Measurements from ENCODE around the gene ACSBG1.

Gene ACSBG1

GRCh38 chr15:78229431-78230406 lies 4.6 kb downstream of the ACSBG1 start:
- peaks cover 6% of the 10 kb centered on the region for H3K9me3 Mint-ChIP-seq
- peaks cover 12% of the 10 kb centered on the region for H3K27me3 Mint-ChIP-seq (ENCODE audit: low read depth, poor library complexity)
- H3K27ac Mint-ChIP-seq: no peak overlapping the region
- no peak overlapping the region for H3K4me3 Mint-ChIP-seq
- DNase-seq: no peak
- H3K36me3 Mint-ChIP-seq (ENCODE audit: low read depth): no peaks in the 10 kb centered on the region
- no peak for TF ChIP-seq CTCF (IDR thresholded peaks at IDR 0.05)
- peaks cover 4% of the 10 kb centered on the region for H3K4me1 Mint-ChIP-seq

- H3K4me1 Mint-ChIP-seq: no peaks in the 10 kb centered on the region
- H3K27ac Mint-ChIP-seq: no peak overlapping the region
- H3K4me3 Mint-ChIP-seq: no peak overlapping the region
- peaks cover 9% of the 10 kb centered on the region for H3K27me3 Mint-ChIP-seq (ENCODE audit: low read depth, poor library complexity)
- DNase-seq: no peak
- no peak for TF ChIP-seq CTCF (IDR thresholded peaks at IDR 0.05)
- peaks cover 13% of the 10 kb centered on the region for H3K9me3 Mint-ChIP-seq
- no peaks in the 10 kb centered on the region for H3K36me3 Mint-ChIP-seq (ENCODE audit: low read depth)
These were observed 5.9 kb downstream of the ACSBG1 start for GRCh38 chr15:78228356-78228996.

DNA sequence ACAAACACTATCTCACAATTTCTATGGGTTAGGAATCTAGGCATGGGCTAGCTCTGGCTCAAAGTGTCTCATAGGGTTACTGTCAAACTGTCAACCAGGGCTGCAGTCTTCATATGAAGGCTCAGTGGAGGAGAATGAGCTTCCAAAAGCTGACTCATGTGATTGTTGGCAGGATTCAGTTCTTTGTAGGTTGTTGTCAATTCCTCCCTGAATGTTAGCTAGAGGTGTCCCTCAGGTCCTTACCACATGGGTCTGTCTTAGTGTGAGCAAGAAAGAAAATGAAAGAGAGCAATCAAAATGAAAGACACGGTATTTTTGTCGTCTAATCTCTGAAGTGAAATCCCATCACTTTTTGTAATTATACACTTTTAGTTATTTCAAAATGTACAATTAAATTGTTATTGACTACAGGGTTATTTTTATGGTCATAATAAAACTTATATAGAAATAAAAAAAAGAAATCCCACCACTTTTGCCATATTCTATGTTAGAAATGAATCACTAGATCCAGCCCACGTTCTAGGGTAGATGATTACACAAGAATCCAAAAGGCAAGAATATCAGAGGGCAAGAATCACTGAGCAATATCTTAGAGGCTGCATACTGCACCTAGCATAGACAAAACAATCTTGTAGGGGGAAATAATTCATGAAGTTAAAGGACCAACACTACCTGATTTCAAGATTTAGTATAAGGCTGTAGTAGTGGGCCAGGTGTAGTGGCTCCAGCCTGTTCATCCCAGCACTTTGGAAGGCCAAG lies 8.4 kb downstream of the ACSBG1 start:
- no peak for TF ChIP-seq CTCF (IDR thresholded peaks at IDR 0.05)
- H3K36me3 Mint-ChIP-seq (ENCODE audit: low read depth): no peaks in the 10 kb centered on the region
- no peak overlapping the region for H3K27ac Mint-ChIP-seq
- H3K9me3 Mint-ChIP-seq: peaks cover 13% of the 10 kb centered on the region
- no peak overlapping the region for H3K4me3 Mint-ChIP-seq
- no peak for DNase-seq
- peaks cover 12% of the 10 kb centered on the region for H3K4me1 Mint-ChIP-seq
- peaks cover 9% of the 10 kb centered on the region for H3K27me3 Mint-ChIP-seq (ENCODE audit: low read depth, poor library complexity)

DNA sequence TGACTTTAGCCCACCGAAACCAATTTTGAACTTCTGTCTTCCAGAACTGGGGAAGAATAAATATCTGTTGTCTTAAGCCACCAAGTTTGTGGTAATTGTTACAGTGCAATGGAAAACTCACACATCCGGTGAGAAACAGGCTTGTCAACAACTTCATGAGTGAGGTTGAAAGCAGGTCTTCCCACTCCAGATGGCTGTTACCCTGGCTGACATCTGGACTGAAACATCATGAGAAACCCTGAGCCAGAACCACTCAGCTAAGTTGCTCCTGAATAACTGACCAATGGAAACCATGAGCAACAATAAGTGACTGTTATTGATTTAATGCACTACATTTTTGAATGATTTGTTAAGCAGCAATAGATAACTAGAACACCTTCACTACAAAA lies 10.3 kb downstream of the ACSBG1 start:
- H3K4me1 Mint-ChIP-seq: peaks cover 17% of the 10 kb centered on the region
- no peak overlapping the region for H3K27ac Mint-ChIP-seq

More for the DNA sequence above, 10.3 kb downstream of the ACSBG1 start:
- Mint-ChIP-seq H3K9me3 (peaks cover 13% of the 10 kb centered on the region), H3K27me3 (ENCODE audit: low read depth, poor library complexity) (peaks cover 4% of the 10 kb centered on the region), H3K4me3 (no peak overlapping the region), H3K36me3 (ENCODE audit: low read depth) (no peaks in the 10 kb centered on the region)
- no peak for DNase-seq
- no peak for TF ChIP-seq CTCF (IDR thresholded peaks at IDR 0.05)
